GM19043 (cell line): ENCODE data around the gene NUP98.
"Not testable (repeated sequence)": the region's sequence is repeated elsewhere in the genome, so short reads cannot be mapped to it uniquely, and the experiment has no call there.

Experiments
- ATAC-seq: cut with Tn5 transposase; IDR thresholded peaks from one replicate; pipeline ENCODE4 v1.9.1; 2021; ENCODE audit warnings: low read depth; ENCODE audit not compliant: unreplicated experiment

The NUP98 gene

GRCh38 chr11:3802011-3802790, 4.8 kb upstream of the NUP98 start:
- ATAC-seq, result no peak

GRCh38 chr11:3799873-3800272, 2.5 kb upstream of the NUP98 start:
- ATAC-seq, result no peak

DNA sequence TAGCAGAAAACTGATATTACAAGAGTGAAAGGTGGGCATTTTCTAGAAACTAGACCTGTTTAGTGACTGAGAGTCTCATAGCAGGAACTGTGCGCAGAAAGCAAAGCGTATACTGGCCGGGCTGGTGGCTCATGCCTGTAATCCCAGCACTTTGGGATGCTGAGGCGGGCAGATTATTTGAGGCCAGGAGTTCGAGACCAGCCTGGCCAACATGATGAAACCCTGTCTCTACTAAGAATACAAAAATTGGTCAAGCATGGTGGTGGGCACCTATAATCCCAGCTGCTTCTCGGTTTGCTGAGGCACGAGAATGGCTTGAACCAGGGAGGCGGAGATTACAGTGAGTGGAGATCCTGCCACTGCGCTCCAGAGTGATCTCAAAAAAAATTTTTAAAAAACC, 1.8 kb upstream of the NUP98 start:
- no peak for ATAC-seq

DNA sequence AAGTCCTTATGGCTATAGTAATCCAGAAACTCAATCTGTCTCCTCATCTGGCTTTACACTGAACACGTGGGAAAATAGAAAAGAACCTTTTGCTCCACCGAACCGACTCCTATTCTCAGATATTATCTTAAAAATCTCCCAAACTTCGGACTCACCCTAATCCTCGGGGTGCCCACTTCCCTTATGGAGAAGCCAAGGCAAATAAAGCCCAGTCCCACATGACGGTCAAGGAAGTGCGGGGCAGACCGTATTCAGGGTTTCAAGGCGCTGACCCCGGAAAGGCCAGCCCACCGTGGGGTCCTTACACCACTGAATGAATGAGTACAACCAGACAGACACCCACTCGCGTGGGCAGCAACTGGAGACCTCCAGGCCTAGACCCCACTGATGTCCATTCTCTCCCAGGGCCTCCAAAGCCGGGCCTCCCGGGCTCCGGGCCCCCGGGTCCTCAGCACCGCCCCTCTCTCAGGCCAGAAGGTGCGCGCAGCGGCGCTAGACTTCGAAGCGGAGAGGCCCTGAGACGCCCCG, 489 bp downstream of the NUP98 start:
- ATAC-seq, result peak; percentile 15

GRCh38 chr11:3796346-3796745, 1.0 kb downstream of the NUP98 start:
- ATAC-seq, result no peak

- no peak for ATAC-seq
Measured at GRCh38 chr11:3796002-3796311, 1.4 kb downstream of the NUP98 start.

DNA sequence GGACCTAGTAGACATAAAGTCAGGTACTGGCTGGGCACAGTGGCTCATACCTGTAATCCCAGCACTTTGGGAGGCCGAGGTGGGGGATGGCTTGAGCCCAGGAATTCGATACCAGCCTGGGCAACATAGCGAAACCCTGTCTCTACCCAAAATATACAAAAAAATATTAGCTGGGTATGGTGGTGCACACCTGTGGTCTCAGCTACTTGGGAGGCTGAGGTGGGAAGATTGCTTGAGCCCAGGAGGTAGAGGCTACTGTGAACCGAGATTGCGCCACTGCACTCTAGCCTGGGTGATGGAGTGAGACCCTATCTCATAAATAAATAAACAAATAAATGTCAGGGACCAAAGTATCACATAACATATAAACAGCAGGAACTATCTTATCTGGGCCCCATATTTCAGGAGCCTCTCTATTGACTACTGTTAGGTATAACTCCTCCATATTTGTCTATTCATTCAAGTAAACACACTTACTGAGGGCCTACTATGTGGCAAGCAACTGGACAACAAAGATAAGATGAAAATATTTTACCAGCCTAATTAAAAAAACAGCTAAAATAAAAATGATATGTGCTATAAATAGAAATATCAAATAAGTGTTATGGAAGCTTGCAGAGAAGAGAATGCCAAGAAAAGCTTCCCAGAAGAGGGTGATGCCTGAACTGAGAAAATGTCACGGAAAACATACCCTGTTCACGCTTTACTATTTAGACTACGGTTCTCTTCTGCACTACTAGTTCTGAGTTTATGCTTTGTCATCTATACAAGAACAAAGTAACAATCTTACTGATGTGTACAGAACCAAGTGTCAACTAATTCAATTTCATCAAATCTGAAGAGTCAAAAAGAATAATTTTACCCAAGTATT, 2.0 kb downstream of the NUP98 start:
- no peak for ATAC-seq

GRCh38 chr11:3794387-3794786, 3.0 kb downstream of the NUP98 start:
- not testable (repeated sequence) for ATAC-seq

- no peak for ATAC-seq
Measured at GRCh38 chr11:3786781-3787428, 10.4 kb downstream of the NUP98 start.

GRCh38 chr11:3783611-3784010, 13.7 kb downstream of the NUP98 start:
- no peak for ATAC-seq

DNA sequence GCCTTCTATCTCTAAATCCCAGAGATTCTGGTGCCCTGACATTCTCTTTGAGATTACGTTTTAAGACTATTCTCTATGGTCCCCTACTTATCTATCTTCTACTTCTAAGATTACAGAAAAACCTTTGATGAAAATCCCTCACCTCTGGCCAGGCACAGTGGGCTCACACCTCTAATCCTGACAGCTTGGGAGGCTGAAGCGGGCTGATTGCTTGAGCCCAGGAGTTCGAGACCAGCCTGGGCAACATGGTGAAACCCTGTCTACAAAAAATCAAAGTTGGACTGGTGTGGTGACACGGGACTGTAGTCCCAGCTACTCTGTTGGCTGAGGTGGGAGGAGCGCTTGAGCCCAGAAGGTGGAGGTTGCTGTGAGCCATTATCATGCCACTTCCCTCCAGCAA, 14.4 kb downstream of the NUP98 start:
- no peak for ATAC-seq

GRCh38 chr11:3781423-3781822, 15.9 kb downstream of the NUP98 start:
- no peak for ATAC-seq

GRCh38 chr11:3775736-3776406, 21.5 kb downstream of the NUP98 start:
- no peak for ATAC-seq

GRCh38 chr11:3773180-3773579, 24.2 kb downstream of the NUP98 start:
- no peak for ATAC-seq

DNA sequence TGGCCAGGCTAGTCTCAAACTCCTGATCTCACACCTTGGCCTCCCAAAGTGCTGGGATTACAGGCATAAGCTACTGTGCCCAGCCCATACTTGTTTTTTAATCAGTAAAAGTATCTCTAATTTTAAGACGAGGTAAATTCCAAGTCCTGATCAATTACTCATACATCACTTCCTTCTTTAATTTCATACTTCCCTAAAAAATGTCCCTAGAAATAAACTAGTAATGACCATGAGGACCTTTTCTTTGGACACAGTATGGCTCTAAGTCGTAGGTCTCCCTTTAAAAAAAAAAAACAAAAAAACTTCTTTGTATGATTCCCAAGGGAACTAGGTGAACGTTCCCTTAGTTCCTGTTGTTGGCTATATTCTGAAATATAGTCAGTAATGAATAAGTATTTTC, 29.8 kb downstream of the NUP98 start:
- no peak for ATAC-seq

DNA sequence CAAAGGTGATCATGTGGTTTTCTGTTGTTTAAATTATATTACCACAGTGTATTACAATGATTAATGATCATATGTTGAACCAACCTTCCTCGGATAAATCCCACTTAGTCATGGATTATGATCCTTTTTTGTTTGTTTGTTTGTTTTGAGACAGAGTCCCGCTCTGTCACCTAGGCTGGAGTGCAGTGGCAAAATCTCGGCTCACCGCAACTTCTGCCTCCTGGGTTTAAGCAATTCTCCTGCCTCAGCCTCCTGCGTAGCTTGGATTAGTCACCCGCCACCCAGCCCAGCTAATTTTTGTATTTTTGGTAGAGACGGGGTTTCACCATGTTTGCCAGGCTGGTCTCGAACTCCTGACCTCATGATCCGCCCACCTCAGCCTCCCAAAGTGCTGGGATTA, 30.5 kb downstream of the NUP98 start:
- not testable (repeated sequence) for ATAC-seq

DNA sequence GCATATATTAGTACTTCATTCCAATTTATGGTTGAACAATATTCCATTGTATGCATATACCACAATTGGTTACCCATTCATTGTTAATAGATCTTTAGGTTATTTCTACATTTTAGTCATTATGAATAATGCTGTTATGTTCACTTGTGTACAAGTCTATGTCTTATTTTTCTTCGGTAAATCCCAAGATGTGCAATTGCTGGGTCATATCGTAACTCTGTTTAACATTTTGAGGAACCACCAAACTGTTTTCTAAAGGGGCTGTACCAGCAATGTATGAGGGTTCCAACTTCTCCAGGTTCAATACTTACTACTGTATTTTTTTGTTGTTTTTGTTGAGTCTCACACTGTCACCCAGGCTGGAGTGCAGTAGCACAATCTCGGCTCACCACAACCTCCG, 33.1 kb downstream of the NUP98 start:
- no peak for ATAC-seq

- ATAC-seq, result no peak
Measured at GRCh38 chr11:3755151-3755550, 42.2 kb downstream of the NUP98 start.

GRCh38 chr11:3753110-3753509, 44.2 kb downstream of the NUP98 start:
- ATAC-seq, result no peak

- no peak for ATAC-seq
Measured at GRCh38 chr11:3747704-3748103, 49.6 kb downstream of the NUP98 start.

GRCh38 chr11:3745161-3745560, 52.2 kb downstream of the NUP98 start:
- no peak for ATAC-seq
